CD4-positive, alpha-beta T cell (primary cell): ENCODE measurements around the gene CDH13. TPM values are rescaled to one million over a fixed set of nuclear protein-coding genes. Genes with fewer than 3 reads are reported as not detected.

Source experiments
- ATAC-seq: fragments of 200-7000 bp; cut with Tn5 transposase; one replicate; pipeline ENCODE4 v1.10.0; 2022; ENCODE audit warnings: mild to moderate bottlenecking; ENCODE audit not compliant: poor library complexity
- CTCF ChIA-PET: fragments of 350-600 bp; sonication (Branson Sonifier 250); formaldehyde crosslinking; loops from one replicate; lab custom pipeline; 2021; ENCODE audit warnings: antibody characterized with exemption, inconsistent platforms; lab: Charles Lee
- POLR2A ChIA-PET: fragments of 350-600 bp; sonication (Branson Sonifier 250); formaldehyde crosslinking; loops from one replicate; lab custom pipeline; 2021; ENCODE audit warnings: antibody characterized with exemption, inconsistent platforms; lab: Charles Lee
- DNase-seq, 14 experiments: peaks; one replicate each; pipeline ENCODE4 v3.0.0-alpha.2; 2013 to 2020; ENCODE audit warnings: mixed read lengths in 2 of 14
- H3K27ac ChIP-seq, 2 donors: one replicate each; pipeline versions ENCODE4 v1.5.1 to v1.7.0; 2013; ENCODE audit warnings: low read length in 2 of 2, low read depth in 1 of 2, mild to moderate bottlenecking in 1 of 2
- H3K27me3 ChIP-seq, 2 experiments: 1 replicate in 1 of 2; 2 replicates in 1 of 2; pipeline versions ENCODE4 v1.6.1 to v1.7.0; 2013; ENCODE audit warnings: low read length in 2 of 2, control low read depth in 1 of 2, mild to moderate bottlenecking in 1 of 2, moderate library complexity in 1 of 2; ENCODE audit not compliant: insufficient read depth in 2 of 2, control insufficient read depth in 1 of 2
- H3K36me3 ChIP-seq: one replicate; pipeline ENCODE4 v1.6.1; 2013; ENCODE audit warnings: low read length, control low read depth; ENCODE audit not compliant: insufficient read depth
- H3K4me1 ChIP-seq: one replicate; pipeline ENCODE4 v1.6.1; 2013; ENCODE audit warnings: low read length, control low read depth; ENCODE audit not compliant: insufficient read depth
- H3K4me3 ChIP-seq: one replicate; pipeline ENCODE4 v1.5.1; 2013; ENCODE audit warnings: mild to moderate bottlenecking, low read length, moderate library complexity
- H3K9me3 ChIP-seq, 2 experiments: 1 replicate in 1 of 2; 2 replicates in 1 of 2; pipeline versions ENCODE4 v1.6.1 to v1.7.0; 2013; ENCODE audit warnings: low read length in 2 of 2, mild to moderate bottlenecking in 2 of 2, control low read depth in 1 of 2, moderate library complexity in 1 of 2; ENCODE audit not compliant: control insufficient read depth in 1 of 2, insufficient read depth in 1 of 2
- H3K27ac Mint-ChIP-seq: one replicate; pipeline ENCODE4 v1.8.0; 2020; ENCODE audit warnings: mixed read lengths
- H3K27me3 Mint-ChIP-seq: one replicate; pipeline ENCODE4 v1.8.0; 2021; ENCODE audit warnings: mixed read lengths
- H3K36me3 Mint-ChIP-seq: one replicate; pipeline ENCODE4 v1.8.0; 2021; ENCODE audit warnings: low read depth, mixed read lengths
- H3K4me1 Mint-ChIP-seq: one replicate; pipeline ENCODE4 v1.8.0; 2021; ENCODE audit warnings: low read depth, mixed read lengths
- H3K4me3 Mint-ChIP-seq: one replicate; pipeline ENCODE4 v1.8.0; 2020; ENCODE audit warnings: mild to moderate bottlenecking, mixed read lengths
- H3K9me3 Mint-ChIP-seq: one replicate; pipeline ENCODE4 v1.8.0; 2020; ENCODE audit warnings: mixed read lengths
- intact Hi-C, 2 experiments: fragments of 100-400 bp; cut with DNase I in 1 of 2; cut with micrococcal nuclease in 1 of 2; formaldehyde crosslinking; loops; one replicate each; pipeline versions ENCODE4 v1.15.1 to v1.9.0; 2023 to 2025; cut with DNase I, micrococcal nuclease
- total RNA-seq, 174 experiments: library from RNA in 2 of 174; stranded (reverse) in 2 of 174; gene quantifications; one replicate each; pipeline ENCODE4 v1.2.3 and lab custom pipeline; 2021 to 2026
- TF ChIP-seq, protein P1 (sequence below): fragments of 200-600 bp; IDR thresholded peaks from one replicate; pipeline ENCODE4 v1.8.0; 2022; ENCODE audit warnings: antibody characterized with exemption, mild to moderate bottlenecking

Gene CDH13
- total RNA-seq, 2 experiments from 2014 or later: not detected

DNA sequence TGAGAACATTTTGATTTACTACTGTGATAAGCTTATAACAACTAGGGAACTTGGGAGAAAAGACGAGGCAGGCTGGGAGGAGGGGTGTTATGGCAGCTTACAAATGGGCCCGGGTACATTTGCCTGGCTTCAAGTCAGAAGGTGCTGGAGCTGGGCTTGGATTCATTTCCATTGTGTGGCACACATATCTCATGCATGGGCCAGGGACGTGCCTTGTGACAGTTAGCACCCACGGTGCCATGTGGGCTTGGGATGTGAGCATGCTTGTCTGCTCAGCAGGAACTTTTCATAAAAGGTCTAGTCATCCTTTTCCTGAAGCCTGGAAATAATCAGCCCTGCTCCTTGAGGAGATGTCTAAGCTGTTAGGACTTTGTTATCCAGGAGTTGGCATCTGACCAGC is 572.2 kb downstream of the CDH13 start:
- H3K4me1 Mint-ChIP-seq: no peaks in the 10 kb centered on the region
- no peaks in the 10 kb centered on the region for H3K27me3 ChIP-seq
- H3K27me3 Mint-ChIP-seq: no peaks in the 10 kb centered on the region
- no peaks in the 10 kb centered on the region for H3K36me3 Mint-ChIP-seq
- H3K4me3 Mint-ChIP-seq: no peak overlapping the region
- peaks cover 0 to 4% of the 10 kb centered on the region in 2 experiments for H3K9me3 ChIP-seq
- TF ChIP-seq, protein P1, sequence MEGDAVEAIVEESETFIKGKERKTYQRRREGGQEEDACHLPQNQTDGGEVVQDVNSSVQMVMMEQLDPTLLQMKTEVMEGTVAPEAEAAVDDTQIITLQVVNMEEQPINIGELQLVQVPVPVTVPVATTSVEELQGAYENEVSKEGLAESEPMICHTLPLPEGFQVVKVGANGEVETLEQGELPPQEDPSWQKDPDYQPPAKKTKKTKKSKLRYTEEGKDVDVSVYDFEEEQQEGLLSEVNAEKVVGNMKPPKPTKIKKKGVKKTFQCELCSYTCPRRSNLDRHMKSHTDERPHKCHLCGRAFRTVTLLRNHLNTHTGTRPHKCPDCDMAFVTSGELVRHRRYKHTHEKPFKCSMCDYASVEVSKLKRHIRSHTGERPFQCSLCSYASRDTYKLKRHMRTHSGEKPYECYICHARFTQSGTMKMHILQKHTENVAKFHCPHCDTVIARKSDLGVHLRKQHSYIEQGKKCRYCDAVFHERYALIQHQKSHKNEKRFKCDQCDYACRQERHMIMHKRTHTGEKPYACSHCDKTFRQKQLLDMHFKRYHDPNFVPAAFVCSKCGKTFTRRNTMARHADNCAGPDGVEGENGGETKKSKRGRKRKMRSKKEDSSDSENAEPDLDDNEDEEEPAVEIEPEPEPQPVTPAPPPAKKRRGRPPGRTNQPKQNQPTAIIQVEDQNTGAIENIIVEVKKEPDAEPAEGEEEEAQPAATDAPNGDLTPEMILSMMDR: no peak
- ChIA-PET POLR2A (no interaction called here), CTCF (no interaction called here)
- no peak for DNase-seq
- H3K36me3 ChIP-seq: no peaks in the 10 kb centered on the region
- H3K4me3 ChIP-seq: no peak overlapping the region
- intact Hi-C loops: no loop called here
- no peak overlapping the region for H3K27ac Mint-ChIP-seq
- ATAC-seq: no peak
- no peak overlapping the region for H3K27ac ChIP-seq
- H3K4me1 ChIP-seq: no peaks in the 10 kb centered on the region
- peaks cover 2% of the 10 kb centered on the region for H3K9me3 Mint-ChIP-seq

DNA sequence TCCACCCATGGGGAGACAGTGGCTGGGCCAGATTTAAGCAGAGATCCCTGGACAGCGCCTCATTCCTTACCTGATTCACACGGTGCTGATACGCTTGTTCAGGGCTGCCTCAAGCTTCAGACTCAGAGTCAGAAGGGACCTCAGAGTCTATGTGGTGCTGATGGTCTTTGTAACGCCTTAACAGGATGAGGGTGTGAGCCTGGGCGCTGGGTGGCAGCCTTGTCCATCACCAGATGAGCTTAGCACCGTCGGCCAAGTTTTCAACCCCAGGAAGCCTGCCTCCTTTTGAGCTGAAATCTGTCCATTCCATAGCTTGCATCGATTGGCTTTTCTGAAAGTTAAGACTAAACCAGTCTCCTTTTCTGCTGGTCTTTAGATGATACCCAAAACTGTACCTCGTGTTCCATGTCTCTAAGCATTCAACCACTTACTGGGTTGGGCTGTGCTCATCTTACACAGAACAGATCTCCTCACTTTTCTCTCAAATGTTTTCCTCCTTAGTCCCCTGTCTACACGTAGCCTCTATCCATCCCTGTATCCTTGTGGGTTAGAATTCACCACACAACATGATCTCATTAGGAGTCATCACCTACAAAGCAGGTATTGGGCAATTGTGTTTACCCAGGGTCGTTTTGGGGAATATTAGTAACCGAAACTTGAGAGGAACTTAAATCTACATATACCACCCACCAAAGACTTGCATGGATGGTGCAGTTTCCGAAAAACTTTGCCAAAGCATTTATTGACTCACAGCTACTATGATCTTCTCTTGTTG is 573.4 kb downstream of the CDH13 start:
- TF ChIP-seq, protein P1: no peak
- Histone ChIP-seq H3K27me3 (no peaks in the 10 kb centered on the region), H3K4me1 (no peaks in the 10 kb centered on the region), H3K4me3 (no peak overlapping the region), H3K27ac (no peak overlapping the region), H3K9me3 (peaks cover 0 to 4% of the 10 kb centered on the region in 2 experiments), H3K36me3 (no peaks in the 10 kb centered on the region)
- ChIA-PET CTCF (no interaction called here), POLR2A (no interaction called here)
- Mint-ChIP-seq H3K27me3 (no peaks in the 10 kb centered on the region), H3K4me1 (no peaks in the 10 kb centered on the region), H3K36me3 (no peaks in the 10 kb centered on the region), H3K9me3 (peaks cover 2% of the 10 kb centered on the region), H3K27ac (no peak overlapping the region), H3K4me3 (no peak overlapping the region)
- DNase-seq (no peak), ATAC-seq (no peak)
- intact Hi-C loops: no loop called here

DNA sequence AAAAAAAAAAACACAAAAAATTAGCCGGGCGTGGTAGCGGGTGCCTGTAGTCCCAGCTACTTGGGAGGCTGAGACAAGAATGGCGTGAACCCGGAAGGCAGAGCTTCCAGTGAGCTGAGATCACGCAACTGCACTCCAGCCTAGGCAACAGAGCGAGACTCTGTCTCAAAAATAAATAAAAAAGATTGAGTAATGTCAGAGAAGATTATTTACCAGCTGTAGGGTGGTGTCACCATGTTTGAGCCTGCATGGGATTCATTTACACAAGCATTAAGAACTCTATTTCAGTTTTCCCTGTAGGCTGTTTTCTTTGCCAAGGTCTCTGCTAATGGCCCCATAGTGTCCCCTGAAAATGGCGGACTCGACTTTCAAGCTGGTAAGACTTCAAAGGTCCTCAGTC is 575.0 kb downstream of the CDH13 start:
- POLR2A ChIA-PET: no interaction called here
- TF ChIP-seq, protein P1: no peak
- H3K27ac ChIP-seq: no peak overlapping the region
- H3K9me3 ChIP-seq: peaks cover 0 to 4% of the 10 kb centered on the region in 2 experiments
- H3K4me3 Mint-ChIP-seq: no peak overlapping the region
- H3K36me3 ChIP-seq: no peaks in the 10 kb centered on the region
- H3K9me3 Mint-ChIP-seq: peaks cover 2% of the 10 kb centered on the region
- CTCF ChIA-PET: no interaction called here
- DNase-seq: no peak
- intact Hi-C loops: no loop called here
- H3K27me3 Mint-ChIP-seq: no peaks in the 10 kb centered on the region
- no peak overlapping the region for H3K27ac Mint-ChIP-seq
- no peaks in the 10 kb centered on the region for H3K4me1 Mint-ChIP-seq
- no peaks in the 10 kb centered on the region for H3K27me3 ChIP-seq
- no peak for ATAC-seq
- H3K4me1 ChIP-seq: no peaks in the 10 kb centered on the region
- no peak overlapping the region for H3K4me3 ChIP-seq
- no peaks in the 10 kb centered on the region for H3K36me3 Mint-ChIP-seq
